Suppressor macrophage treated with lipopolysaccharide for 1 hour (primary cell): ENCODE data around the gene RASGEF1C.

ENCODE experiments used
- DNase-seq, 3 donors: peaks; one replicate each; pipeline ENCODE4 v3.0.0-alpha.2; 2020 to 2022

The RASGEF1C gene

DNA sequence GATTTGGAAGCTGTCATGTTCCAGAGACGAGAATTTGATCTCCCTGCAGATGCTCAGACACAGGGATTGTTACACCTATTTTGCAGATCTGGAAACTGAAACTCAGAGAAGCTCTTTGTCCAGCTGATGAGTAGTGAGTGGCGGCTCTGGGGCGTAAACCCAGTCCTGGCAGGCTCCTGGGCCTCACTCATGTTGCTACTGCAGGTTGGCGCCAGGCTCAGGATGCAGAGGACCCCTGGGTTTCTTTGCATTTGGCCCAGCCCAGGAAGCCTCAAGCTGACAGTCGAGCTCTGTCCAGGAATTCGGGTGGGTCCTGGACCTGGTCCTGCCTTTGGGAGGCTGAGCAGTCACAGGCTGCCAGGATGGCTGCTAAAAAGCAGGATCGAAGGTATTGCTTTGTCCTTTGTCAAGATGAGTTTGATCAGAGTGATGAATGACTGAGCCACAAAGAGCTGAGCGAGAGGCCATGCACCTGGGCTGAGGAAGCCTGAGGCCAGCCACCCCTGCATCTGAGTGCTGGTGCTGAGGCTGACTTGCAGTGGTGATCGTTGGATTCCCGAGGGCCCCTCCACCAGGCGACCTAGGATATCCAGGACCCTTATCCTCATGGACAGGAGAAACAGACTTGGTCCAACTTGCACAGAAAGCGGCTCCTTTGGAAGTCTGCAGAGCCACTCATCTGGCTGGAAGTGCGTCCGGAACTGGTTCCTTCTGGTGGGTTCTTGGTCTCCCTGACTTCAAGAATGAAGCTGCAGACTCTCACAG, 129.1 kb downstream of the RASGEF1C start:
- no peak for DNase-seq

GRCh38 chr5:180078348-180078747, 130.7 kb downstream of the RASGEF1C start:
- DNase-seq = no peak

DNA sequence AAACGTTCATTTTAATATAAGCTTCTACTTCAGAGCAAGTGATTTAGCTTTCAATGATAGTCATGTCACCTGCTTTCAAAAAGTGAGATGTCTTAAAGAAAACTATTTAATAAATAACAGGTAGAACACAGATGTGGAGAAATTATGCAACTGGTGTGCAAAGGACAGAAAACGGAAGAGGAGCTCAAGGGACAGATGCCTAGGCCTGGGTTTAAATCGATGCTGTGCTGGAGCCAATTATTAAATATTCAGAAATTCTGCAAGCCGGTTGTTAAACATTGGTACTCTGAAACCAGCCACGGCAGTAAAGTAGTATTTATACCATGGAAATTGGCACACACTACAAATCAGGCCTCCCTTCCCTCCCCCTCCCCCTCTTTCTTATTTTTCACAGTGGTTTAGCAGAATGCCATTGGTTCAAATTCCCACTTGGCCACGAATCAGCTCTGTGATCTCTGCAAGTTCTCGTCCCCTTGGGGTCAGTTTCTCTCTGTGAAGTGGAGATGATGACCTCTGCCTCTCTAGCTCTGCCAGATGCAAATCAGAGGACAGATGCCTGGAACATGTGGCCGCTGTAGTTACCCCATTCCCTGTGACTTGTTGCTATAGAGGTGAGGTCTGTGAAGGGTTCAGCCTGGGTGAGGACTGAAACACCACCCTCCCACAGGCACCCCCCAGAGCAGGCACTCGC, 131.3 kb downstream of the RASGEF1C start:
- no peak for DNase-seq

DNA sequence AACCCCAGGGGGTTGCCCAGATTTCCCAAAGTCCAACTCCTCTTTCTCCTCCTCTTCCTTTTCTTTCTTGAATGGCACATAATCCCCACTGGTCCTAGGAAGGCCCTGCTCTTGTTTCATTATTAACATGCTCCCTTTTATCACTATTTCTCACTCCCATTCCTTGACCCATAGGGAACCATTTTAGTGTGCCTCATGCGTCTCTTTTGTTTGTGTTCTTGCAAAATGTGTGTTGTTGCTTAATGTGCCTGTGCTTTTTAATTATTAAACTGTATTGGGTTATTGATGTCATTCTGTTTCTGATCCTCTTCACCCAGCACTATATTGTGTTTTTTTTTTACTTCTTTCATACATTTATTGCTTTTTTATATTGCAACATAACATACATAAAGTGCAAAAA, 133.3 kb downstream of the RASGEF1C start:
- DNase-seq = no peak

GRCh38 chr5:180074462-180074861, 134.5 kb downstream of the RASGEF1C start:
- DNase-seq = no peak

GRCh38 chr5:180072556-180072955, 136.5 kb downstream of the RASGEF1C start:
- no peak for DNase-seq

- no peak for DNase-seq
These were observed 136.8 kb downstream of the RASGEF1C start for GRCh38 chr5:180072256-180072548.

- DNase-seq = peak; percentile 95 to 100 (median 99)
These were observed 137.3 kb downstream of the RASGEF1C start, which contains the start of gene RNF130 for GRCh38 chr5:180071531-180072255. TSS of gene RNF130 (minus strand) at chr5:180071759. CDS start at chr5:180071702, 57 bp downstream.

DNA sequence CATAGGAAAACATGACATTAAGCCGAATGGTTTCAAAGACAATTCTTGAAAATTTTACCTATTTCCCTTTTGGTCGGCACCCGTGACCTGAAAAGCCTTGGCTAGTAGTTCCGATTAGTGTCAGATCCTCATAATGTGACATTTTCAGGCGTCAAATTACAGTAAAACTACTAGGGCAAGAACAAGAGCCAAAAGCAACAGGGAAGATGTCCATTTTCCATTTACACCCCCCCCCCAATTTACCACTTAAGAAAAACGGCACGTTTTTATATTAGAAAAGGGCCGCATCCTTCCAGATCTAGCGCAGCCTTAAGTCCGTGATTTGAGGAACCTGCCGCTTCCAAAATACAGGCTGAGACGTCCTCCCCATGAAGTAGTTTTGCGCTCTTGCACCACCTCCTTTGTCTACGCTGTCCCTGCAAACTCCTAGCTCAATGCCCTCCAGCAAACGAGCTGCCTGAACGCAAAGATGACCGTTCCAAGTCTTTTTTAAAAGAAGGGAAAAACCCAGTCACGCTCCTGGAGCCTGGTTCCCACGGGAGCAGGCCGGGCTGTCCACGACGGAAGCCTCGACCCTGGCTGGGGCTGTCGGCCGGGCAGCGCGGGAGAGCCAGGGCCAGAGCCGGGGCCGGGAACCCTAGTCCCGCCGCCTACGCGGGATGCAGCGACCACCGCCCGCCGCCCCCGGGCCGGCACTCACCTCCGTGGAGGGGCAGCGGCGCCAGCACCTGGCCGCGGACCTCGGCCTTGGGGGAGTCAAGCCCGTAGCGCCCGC, 138.1 kb downstream of the RASGEF1C start:
- peak; percentile 65 to 69 (median 65) for DNase-seq

DNA sequence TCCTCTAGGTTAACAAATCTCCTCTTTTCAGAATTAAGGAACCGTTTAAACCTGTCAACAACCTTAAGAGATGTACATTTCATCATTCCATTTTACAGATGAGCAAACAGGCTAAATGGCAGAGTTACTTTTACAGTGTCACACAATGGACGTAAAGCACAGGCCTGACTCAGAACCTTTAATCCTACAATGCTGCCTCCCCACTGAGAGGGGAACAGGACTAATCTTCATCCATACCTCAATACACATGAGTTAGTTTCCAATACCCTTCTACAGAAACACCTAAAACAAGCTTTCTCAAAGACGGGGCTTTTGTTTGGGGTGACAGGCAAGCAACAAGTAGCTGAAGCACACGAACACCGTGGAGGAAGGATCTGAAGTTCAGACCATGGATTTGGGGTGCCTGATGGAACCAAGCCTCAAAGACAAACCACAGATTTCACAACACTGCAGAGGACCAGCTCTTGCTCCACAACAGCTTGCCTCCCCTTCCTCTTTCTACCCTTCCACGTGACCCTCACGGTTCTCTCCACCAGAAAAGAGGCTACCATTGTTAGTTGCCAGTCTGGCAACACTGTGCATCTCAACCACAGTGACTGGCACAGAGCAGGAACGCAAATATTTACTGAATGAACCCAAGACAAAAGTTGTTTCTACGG, 139.3 kb downstream of the RASGEF1C start:
- DNase-seq = peak; percentile 84 to 89 (median 87)

- no peak for DNase-seq
These were observed 140.4 kb downstream of the RASGEF1C start for GRCh38 chr5:180068519-180069090.

GRCh38 chr5:180067986-180068385, 141.0 kb downstream of the RASGEF1C start:
- DNase-seq = no peak

- no peak for DNase-seq
These were observed 148.8 kb downstream of the RASGEF1C start for GRCh38 chr5:180060192-180060591.

DNA sequence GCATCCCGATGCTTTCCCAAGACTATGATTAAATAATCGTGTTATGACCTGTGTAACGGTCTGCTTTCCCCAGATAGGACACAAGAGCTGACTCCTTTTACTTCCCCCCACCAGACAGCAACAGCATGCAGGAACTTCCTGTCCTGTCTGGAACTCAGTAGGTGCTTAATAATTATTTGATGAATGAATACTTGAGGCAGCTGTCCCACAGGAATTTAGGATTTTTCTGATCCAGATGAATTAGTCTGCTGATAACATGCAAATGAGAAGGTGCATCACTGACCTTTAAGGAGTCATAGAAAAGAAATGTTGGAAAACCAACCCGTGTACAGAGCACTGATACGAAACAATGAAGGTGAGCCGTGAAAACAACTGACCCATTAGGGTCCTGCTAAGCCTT, 149.7 kb downstream of the RASGEF1C start:
- DNase-seq = no peak

GRCh38 chr5:180056153-180056552, 152.9 kb downstream of the RASGEF1C start:
- no peak for DNase-seq

- DNase-seq = no peak
These were observed 154.8 kb downstream of the RASGEF1C start for GRCh38 chr5:180054226-180054625.

DNA sequence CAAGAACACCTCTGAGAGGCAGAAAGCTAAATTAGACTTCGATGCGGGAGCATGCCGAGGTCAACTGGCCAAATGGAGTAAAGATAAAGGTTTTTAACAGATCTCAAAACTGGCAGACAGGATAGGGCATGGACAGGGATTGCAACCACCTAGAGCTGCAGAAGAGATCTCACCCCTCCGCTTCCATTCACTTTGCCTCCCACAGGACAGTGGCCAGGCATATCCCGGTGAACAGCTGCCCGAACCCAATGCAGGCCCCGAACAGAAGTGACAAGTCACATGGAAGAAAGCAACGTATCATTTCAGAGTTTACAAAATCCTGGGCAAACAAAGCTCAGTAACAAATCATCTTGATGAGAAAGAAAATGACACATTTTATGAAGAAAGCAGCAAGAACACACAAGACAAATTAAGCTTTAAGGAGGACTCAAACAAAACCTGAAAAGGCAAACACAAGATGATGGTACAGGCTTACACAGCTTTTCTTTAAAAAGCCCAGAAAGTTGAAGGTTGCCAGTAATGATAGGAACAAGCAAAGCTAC, 155.9 kb downstream of the RASGEF1C start:
- no peak for DNase-seq

- DNase-seq = no peak
These were observed 156.7 kb downstream of the RASGEF1C start for GRCh38 chr5:180052211-180052818.
